Osteocyte (in vitro differentiated cells): ENCODE measurements around the gene ROBO2. TPM values are rescaled to one million over a fixed set of nuclear protein-coding genes. Genes with fewer than 3 reads are reported as not detected.

Experiments used
- DNase-seq: peaks from one replicate; pipeline ENCODE4 v3.0.0; 2021; ENCODE audit warnings: mixed read lengths; ENCODE audit not compliant: unreplicated experiment; ENCODE audit errors: extremely low spot score
- H3K27ac Mint-ChIP-seq: one replicate; pipeline ENCODE4 v1.8.0; 2021; ENCODE audit warnings: mild to moderate bottlenecking, mixed read lengths; ENCODE audit not compliant: unreplicated experiment
- H3K27me3 Mint-ChIP-seq: one replicate; pipeline ENCODE4 v1.8.0; 2021; ENCODE audit warnings: mixed read lengths; ENCODE audit not compliant: unreplicated experiment
- H3K36me3 Mint-ChIP-seq: one replicate; pipeline ENCODE4 v1.8.0; 2021; ENCODE audit warnings: mixed read lengths; ENCODE audit not compliant: unreplicated experiment
- H3K4me1 Mint-ChIP-seq: one replicate; pipeline ENCODE4 v1.8.0; 2021; ENCODE audit warnings: mixed read lengths; ENCODE audit not compliant: unreplicated experiment
- H3K4me3 Mint-ChIP-seq: one replicate; pipeline ENCODE4 v1.8.0; 2021; ENCODE audit warnings: mild to moderate bottlenecking, moderate library complexity, mixed read lengths; ENCODE audit not compliant: unreplicated experiment
- H3K9me3 Mint-ChIP-seq: one replicate; pipeline ENCODE4 v1.8.0; 2021; ENCODE audit warnings: mixed read lengths; ENCODE audit not compliant: unreplicated experiment
- CTCF ChIP-seq: fragments of 200-600 bp; sonication (generic); IDR thresholded peaks from 2 replicates; pipeline ENCODE4 v1.5.0; 2021; ENCODE audit warnings: antibody characterized with exemption, mild to moderate bottlenecking, moderate library complexity
- total RNA-seq: library from RNA; stranded (reverse); gene quantifications from 2 replicates; pipeline ENCODE4 v1.2.1, GENCODE V29; 2021

ROBO2 gene
- total RNA-seq, 1 donor from 2014 or later = 18.4 TPM

- Mint-ChIP-seq H3K9me3 (no peaks in the 10 kb centered on the region), H3K27me3 (no peaks in the 10 kb centered on the region), H3K4me3 (no peak overlapping the region), H3K4me1 (no peaks in the 10 kb centered on the region), H3K36me3 (peaks cover 3% of the 10 kb centered on the region), H3K27ac (no peak overlapping the region)
- no peak for TF ChIP-seq CTCF
- DNase-seq = no peak
These were observed 97.7 kb downstream of the ROBO2 start for GRCh38 chr3:77137559-77137958.

- Mint-ChIP-seq H3K4me1 (no peaks in the 10 kb centered on the region), H3K9me3 (no peaks in the 10 kb centered on the region), H3K27me3 (no peaks in the 10 kb centered on the region), H3K36me3 (peaks cover 3% of the 10 kb centered on the region), H3K4me3 (no peak overlapping the region), H3K27ac (no peak overlapping the region)
- DNase-seq = no peak
- TF ChIP-seq CTCF = no peak
These were observed 99.7 kb downstream of the ROBO2 start for GRCh38 chr3:77139624-77140023.

GRCh38 chr3:77141423-77141822 lies 101.5 kb downstream of the ROBO2 start:
- TF ChIP-seq CTCF = no peak
- Mint-ChIP-seq H3K27me3 (no peaks in the 10 kb centered on the region), H3K27ac (no peak overlapping the region), H3K4me3 (no peak overlapping the region), H3K36me3 (no peaks in the 10 kb centered on the region), H3K9me3 (no peaks in the 10 kb centered on the region), H3K4me1 (no peaks in the 10 kb centered on the region)
- DNase-seq = no peak

GRCh38 chr3:77142578-77142977 lies 102.7 kb downstream of the ROBO2 start:
- Mint-ChIP-seq H3K27ac (no peak overlapping the region), H3K36me3 (no peaks in the 10 kb centered on the region), H3K9me3 (no peaks in the 10 kb centered on the region), H3K4me1 (peaks cover 6% of the 10 kb centered on the region), H3K4me3 (no peak overlapping the region), H3K27me3 (no peaks in the 10 kb centered on the region)
- TF ChIP-seq CTCF = no peak
- DNase-seq = no peak

GRCh38 chr3:77146004-77146403 lies 106.1 kb downstream of the ROBO2 start:
- no peak for DNase-seq
- Mint-ChIP-seq H3K4me1 (peaks cover 33% of the 10 kb centered on the region), H3K4me3 (no peak overlapping the region), H3K27me3 (no peaks in the 10 kb centered on the region), H3K27ac (no peak overlapping the region), H3K36me3 (no peaks in the 10 kb centered on the region), H3K9me3 (no peaks in the 10 kb centered on the region)
- TF ChIP-seq CTCF = no peak
